Measurements from ENCODE around the gene POU3F1. TPM values are rescaled to one million over a fixed set of nuclear protein-coding genes. Genes with fewer than 3 reads are reported as not detected.
"Not testable (repeated sequence)": the region's sequence is repeated elsewhere in the genome, so short reads cannot be mapped to it uniquely, and the experiment has no call there.

The POU3F1 gene
- polyA plus RNA-seq, 4 donors, result 0.55 to 1.2 (median 1.0) TPM

GRCh38 chr1:38050397-38051078 lies 3.9 kb upstream of the POU3F1 start:
- DNase-seq (ENCODE audit: low read depth in 4 of 4, low spot score in 3 of 4), result no peak

- DNase-seq (ENCODE audit: low read depth in 4 of 4, low spot score in 3 of 4), result no peak
These were observed 1.1 kb upstream of the POU3F1 start for GRCh38 chr1:38047603-38048141.

GRCh38 chr1:38046884-38047602 lies 450 bp upstream of the POU3F1 start:
- no peak for DNase-seq (ENCODE audit: low read depth in 4 of 4, low spot score in 3 of 4)

GRCh38 chr1:38045401-38046332 lies 926 bp downstream of the POU3F1 start:
- no peak for DNase-seq (ENCODE audit: low read depth in 4 of 4, low spot score in 3 of 4)

GRCh38 chr1:38044221-38045215 lies 2.1 kb downstream of the POU3F1 start:
- no peak for DNase-seq (ENCODE audit: low read depth in 4 of 4, low spot score in 3 of 4)

GRCh38 chr1:38043036-38043747 lies 3.4 kb downstream of the POU3F1 start:
- no peak for DNase-seq (ENCODE audit: low read depth in 4 of 4, low spot score in 3 of 4)

- no peak for DNase-seq (ENCODE audit: low read depth in 4 of 4, low spot score in 3 of 4)
These were observed 4.4 kb downstream of the POU3F1 start for GRCh38 chr1:38041936-38042834.

- no peak for DNase-seq (ENCODE audit: low read depth in 4 of 4, low spot score in 3 of 4)
These were observed 7.1 kb downstream of the POU3F1 start for GRCh38 chr1:38039331-38040088.

GRCh38 chr1:38038861-38039260 lies 7.7 kb downstream of the POU3F1 start:
- DNase-seq (ENCODE audit: low read depth in 4 of 4, low spot score in 3 of 4), result no peak

- no peak for DNase-seq (ENCODE audit: low read depth in 4 of 4, low spot score in 3 of 4)
These were observed 9.2 kb downstream of the POU3F1 start for GRCh38 chr1:38037221-38037939.

GRCh38 chr1:38034871-38035270 lies 11.7 kb downstream of the POU3F1 start:
- DNase-seq (ENCODE audit: low read depth in 4 of 4, low spot score in 3 of 4), result no peak

- not testable (repeated sequence) for DNase-seq (ENCODE audit: low read depth in 4 of 4, low spot score in 3 of 4)
These were observed 13.6 kb downstream of the POU3F1 start for GRCh38 chr1:38032992-38033391.

GRCh38 chr1:38031513-38031866 lies 15.1 kb downstream of the POU3F1 start:
- DNase-seq (ENCODE audit: low read depth in 4 of 4, low spot score in 3 of 4), result no peak

GRCh38 chr1:38030596-38031512 lies 15.7 kb downstream of the POU3F1 start:
- DNase-seq (ENCODE audit: low read depth in 4 of 4, low spot score in 3 of 4), result no peak

- no peak for DNase-seq (ENCODE audit: low read depth in 4 of 4, low spot score in 3 of 4)
These were observed 16.7 kb downstream of the POU3F1 start for GRCh38 chr1:38029685-38030511.

Measured in left renal pelvis (tissue), 4 donors.